CD4-positive, alpha-beta T cell treated with Interleukin-12 subunit alpha and Interleukin-12 subunit beta, for 1 hour (primary cell): ENCODE results near the gene LIN7C.
"Not testable (repeated sequence)": the region's sequence is repeated elsewhere in the genome, so short reads cannot be mapped to it uniquely, and the experiment has no call there.

Experiments
- DNase-seq: peaks from one replicate; pipeline ENCODE4 v3.0.0-alpha.2; 2020

Gene LIN7C

DNA sequence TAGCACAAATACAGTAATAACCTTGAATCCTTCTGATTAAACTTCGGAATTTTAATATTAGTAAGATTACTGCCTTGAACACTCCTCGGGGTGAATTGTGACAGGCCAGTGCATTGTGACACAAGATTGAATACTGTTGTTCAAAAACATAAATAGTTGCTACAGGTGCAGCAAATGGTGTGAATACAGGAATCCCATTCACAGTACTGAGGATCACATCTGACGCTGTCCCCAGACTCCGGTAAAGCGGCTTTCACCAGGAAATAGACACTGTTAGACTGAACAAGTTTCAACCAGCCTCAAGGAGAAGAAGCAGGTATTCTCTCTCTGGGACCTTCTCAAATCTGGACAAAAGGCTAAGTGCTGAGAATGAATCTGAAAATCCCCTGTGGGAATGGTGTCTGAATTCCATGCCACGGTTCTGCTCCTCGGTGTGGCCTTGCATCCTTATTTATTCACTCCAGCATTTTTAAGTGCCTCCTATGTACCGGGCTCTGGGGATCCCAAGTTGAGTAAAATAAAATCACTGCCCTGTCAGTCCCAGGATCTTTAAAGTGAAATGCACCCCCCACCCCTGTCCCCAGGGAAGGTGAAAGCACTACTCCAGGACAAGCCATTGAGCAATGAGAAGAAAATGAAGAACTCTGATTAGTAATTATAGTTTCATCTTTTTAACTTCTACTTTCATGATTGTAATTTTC, 37.4 kb downstream of the LIN7C start:
- DNase-seq = no peak

DNA sequence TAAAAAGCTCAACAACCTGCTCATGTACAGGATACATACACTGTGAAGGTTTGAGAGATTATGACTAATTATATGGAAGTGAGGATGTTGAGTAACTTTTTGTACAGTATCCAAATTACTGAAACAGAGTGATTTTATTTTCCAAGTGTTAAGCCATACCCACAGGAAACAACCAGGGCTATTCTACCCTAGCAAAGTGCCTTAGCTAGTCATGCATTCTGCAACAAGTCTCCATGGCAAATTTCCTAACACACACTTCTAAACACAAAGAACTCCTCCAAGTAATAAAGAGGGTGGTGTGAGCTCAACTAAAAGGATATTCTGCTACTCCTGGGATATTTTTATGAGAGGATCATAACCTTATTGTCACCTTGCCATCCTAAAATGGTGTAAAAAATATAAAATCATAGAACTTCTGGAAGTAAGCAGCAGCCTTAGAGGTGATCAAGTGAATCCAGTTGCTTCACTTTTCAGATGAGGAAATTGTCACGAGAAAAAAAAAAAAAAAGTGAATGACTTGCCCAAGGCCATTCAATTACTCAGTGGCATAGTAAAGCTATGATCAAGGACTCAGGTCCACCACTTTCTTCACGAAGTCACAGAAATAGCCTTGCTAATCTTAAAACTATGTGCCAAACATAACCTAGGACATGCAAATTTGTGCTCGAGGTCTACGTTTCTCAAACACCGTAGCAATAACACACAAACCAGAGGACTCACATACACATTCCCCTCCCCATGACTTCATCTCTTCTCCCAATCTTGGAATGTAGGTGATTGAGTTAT, 38.2 kb downstream of the LIN7C start:
- DNase-seq = no peak

DNA sequence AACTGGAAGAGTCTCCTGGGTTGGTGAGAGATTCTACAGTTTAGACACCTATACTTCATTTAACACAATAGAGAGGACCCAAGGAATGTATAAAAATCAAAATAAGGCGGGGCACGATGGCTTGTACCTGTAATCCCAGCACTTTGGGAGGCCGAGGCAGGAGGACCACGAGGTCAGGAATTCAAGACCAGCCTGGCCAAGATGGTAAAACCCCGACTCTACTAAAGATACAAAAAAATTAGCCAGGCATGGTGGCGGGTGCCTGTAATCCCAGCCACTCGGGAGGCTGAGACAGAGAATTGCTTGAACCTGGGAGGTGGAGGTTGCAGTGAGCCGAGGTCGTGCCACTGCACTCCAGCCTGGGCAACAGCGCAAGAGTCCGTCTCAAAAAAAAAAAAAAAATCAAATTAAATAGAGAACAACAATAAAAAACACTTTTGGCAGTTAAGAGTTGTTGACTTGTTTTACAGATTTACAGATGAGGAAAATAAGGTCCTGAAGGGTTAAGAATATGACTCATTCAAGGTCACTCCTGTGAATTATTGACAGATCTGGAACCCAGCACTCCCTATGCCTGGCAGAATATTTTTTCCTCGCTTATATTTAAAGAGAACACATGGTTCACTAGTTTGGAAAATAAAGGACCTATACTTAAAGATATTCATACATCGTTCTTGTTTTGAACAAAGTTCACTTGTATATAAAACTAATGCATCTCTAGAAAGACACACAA, 39.2 kb downstream of the LIN7C start:
- no peak for DNase-seq

DNA sequence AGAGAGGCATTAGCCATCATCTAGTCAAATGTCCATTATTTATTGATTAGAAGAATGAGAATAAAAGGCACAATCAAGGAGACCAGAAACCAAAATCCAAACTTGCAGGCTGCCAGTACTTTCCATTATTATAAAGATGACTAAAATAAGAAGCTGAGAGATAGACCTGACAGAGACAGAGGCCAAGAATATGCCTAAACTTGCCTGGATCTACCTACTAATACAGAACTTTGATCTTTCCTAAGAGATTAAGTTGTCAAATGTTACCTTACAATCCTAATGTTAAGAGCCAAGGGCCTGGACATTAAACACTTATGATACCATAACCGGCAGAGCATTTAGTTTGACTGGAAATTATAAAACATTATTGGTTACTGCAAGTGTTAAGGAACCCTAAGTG, 40.2 kb downstream of the LIN7C start:
- no peak for DNase-seq

DNA sequence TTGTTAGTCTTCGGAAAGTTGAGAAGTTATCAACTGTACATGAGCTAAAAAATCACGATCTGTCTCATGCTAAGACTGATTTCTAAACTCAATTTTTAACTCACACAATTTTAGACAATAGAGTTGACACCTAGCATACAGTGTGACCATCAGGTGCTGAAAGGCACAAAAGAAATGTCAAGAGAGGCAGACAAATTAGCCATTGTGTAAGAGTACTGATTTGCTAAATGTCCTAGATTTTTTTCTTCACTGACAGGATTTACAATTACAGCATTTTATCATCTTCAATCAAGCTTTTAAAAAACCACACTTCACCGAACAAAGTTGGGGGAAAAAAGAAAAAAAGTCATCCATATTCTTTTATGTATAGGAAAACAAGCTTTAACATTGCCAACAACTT, 40.9 kb downstream of the LIN7C start:
- no peak for DNase-seq

DNA sequence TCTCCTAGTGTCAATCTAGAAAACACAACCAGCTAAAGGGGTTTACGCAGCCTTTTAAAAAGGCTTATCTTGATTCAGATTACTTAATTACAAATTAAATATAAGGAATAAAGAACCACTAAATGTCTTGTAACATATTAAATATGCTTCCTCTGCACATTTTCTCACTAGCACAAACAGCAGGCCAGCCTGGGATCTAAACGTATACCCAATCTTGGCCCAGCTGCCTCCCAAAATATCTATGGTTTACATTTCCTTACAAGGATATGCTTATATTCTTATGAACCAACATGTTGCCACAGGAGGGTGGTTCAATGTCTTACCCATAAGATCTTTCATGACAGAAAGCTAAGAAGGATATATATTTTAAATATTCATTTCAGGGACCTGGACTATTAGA, 41.7 kb downstream of the LIN7C start:
- DNase-seq = no peak

DNA sequence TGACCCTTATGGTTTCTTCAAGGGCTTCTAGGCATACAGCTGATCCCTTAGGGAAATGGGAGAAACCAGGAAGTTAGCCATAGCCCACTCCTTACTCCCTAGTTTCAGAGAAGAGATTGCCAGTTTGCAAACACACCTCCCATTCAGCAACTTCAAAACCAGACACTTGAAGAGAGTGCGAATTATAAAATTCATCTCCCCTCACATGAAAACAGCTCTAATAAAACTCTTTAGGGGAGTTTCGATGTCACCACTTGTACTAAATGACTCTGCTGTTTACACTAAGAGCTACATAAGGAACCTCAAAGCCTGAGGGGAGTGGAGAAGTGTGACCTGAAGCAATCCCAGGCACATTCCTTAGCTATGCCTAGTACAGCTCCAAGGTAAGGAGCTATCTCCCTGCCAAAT, 42.3 kb downstream of the LIN7C start:
- DNase-seq = no peak

DNA sequence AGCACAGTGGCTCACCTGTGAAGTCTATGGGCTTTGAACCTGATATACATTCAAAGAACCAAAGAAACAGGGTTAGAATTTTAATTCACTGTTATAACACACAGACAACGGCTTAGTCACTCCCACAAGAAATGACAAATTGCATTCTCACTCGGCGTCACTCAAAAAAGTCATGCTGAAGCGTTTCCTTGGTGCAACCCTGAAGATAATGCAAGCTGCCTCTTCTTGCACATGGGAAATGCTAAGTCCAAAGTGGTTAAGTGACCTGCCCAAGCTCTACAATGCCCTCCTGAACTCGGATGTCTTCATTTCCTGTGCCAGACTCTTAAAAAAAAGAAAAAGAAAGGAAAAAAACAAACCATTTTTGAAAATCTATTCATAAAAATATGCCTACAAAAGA, 44.0 kb downstream of the LIN7C start:
- DNase-seq = no peak

DNA sequence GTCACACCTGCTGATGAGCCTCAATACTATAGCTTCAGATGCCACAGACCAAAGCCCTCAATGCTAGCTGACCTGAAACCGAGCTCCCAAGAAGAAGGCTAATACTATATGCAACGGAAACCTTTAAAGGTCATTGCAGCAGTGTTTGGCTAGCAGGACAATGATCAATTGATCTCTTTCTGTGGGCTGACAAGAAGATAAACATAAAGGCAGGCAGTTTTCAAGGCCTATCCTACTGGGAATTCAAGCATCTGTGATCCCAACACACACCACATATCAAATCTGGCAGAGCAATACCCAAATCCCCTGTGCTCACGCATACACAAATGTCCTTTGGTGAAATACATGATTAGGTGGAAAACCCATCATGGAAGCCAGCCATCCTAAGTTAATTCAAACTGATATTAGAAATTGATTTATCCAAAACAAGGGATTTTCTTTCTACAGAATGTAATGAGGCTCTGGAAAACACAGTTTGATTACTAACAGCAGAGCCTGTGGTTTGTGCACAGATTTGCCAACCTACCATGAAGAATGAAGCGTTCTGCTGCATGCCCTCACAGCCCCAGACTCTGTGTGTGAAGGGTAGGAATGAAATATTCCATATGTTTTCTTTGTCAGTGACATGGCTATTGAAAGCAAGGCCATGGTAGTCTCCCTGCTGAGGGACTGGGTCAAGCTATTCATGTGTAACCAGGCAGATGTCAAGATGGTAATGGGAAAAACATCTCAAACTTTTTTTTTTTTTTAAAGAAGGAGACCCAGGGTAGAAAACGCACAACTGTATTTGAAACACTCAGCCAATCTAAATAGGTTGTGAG, 46.2 kb downstream of the LIN7C start:
- no peak for DNase-seq

DNA sequence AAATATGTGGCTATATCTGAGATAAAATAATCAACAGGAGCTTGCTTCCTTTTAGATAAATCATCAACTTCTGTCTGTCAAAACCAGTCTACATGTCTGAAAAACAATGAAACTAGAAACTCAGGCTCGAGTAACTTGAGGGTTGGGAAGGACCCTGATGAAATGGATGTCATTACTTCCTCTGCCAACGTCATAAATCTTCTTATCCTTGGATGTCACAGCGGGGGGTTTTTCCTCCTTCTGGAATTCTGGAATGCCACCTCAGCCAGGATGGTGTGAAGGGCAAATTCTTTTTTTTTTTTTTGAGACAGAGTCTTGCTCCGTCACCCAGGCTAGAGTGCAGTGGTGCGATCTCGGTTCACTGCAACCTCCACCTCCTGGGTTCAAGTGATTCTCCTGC, 47.4 kb downstream of the LIN7C start:
- DNase-seq = no peak

DNA sequence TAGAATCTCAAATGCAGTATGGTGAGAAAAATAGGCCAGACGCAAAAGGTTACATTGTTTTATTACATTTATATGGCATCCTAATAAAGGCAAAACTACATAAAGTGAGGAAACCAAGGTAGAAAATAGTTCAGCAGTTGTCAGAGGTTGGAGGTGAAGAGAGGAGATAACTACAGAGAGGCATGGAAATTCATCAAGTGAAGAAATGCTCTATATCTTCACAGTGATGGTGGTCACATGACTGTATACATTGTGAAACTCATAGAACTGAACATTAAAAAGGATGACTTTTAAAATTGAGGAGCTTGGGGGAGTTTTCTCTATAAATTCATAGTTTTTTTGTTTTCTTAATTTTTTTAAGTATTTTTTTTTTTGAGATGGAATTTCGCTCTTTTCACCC, 48.4 kb downstream of the LIN7C start:
- DNase-seq = no peak

DNA sequence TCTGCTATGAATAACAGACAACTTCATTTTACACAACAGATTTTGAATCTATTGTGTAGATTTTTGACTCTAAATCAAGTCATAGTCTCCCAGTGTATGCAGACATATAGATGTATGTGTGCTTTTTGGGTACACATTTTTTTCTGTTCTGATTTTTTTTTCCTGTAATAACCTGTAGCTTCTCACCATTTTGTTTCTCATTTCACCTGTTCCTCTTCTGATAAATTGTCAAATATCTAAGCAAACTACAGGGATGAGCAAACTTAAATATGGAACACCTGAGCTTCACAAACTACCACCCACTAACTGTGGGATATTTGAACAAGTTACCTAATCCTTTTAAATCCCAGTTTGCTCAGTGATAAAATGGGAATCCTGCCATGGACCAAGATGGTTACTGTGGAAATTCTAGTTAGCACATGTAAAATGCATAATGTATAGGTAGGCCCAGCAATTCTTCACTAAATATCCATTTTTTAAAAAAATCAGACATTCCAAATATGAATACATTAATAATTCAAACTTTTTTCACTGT, 49.7 kb downstream of the LIN7C start:
- DNase-seq = no peak

DNA sequence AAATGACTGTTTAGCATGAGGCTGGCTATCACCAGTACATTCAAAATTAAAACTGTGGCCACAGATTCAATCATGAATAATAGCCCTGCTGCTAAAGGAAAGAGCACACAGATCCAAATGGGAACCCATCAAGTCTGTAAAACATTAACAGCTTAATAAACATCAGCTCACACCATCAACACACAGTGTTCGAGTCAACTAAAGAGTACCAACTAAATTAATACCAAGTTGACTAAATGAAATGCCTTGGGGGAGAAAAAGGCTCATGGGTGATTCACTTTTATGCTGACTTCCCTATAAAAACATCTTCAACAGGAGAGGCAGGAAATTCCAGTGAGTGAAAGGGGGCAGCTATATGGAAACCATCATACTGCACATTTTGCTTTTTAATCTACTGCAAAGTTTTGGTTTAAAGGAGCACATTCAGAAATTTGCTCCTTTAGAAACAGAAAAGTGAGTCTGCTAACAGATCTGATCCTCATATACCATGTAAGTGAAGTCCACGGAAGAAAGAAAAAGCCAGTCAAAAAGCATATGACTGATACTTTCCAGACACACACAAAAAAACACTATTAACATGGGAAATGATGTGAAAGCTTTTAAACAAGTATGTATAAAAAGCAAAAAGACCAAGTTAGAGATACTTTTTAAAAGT, 50.3 kb downstream of the LIN7C start:
- DNase-seq = no peak

DNA sequence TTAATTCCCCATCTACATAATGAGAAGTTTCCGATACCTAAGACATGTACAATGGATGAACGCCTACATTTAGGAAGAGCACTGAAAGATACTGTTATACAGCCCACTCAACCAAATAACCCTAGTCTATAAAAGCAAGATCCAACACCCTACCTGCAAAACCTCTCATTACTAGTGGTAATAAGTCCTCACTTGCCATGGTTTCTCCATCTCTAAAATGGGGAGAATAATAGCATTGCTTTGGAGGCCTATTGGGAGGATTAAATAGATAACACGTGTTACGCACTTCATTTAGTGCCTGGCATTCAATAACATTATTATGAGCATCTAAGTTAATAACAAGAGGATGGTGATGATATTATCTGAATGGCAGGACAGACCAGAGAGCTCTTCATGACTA, 50.9 kb downstream of the LIN7C start:
- no peak for DNase-seq

DNA sequence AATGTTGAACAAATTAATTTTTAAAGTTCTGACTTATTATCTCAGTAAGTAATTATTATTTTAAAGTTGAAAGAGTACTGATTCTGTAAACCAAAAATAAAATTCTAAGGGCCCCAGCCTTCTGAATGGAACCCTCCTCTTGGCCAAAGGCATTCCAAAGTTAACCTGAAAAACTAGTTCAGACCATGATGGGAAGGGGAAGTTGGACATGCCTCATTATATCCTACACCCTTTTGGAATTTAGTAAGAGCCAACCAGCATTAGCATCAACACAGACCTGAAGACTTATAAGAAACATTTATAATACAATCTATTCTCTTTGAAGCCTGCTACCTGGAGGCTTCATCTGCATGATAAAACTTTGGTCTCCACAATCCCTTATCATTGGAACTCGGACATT, 52.9 kb downstream of the LIN7C start:
- no peak for DNase-seq

DNA sequence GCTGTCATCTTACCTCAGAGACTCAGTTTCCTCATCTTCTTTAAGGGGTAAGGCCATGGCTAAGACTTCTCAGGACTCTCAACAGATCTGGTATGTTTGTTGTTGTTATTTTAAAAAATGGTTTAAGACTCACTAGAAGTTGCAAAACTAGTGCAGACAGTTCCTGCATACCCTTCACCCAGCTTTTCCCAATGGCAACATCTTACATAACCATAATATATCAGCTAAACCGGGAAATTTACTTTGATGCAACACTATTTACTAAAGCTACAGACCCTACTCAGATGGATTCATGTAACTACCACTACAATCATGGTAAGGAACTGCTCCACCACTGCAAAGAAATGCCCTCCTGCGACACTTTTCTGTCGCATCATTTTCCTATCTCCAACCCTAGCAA, 54.4 kb downstream of the LIN7C start:
- no peak for DNase-seq

DNA sequence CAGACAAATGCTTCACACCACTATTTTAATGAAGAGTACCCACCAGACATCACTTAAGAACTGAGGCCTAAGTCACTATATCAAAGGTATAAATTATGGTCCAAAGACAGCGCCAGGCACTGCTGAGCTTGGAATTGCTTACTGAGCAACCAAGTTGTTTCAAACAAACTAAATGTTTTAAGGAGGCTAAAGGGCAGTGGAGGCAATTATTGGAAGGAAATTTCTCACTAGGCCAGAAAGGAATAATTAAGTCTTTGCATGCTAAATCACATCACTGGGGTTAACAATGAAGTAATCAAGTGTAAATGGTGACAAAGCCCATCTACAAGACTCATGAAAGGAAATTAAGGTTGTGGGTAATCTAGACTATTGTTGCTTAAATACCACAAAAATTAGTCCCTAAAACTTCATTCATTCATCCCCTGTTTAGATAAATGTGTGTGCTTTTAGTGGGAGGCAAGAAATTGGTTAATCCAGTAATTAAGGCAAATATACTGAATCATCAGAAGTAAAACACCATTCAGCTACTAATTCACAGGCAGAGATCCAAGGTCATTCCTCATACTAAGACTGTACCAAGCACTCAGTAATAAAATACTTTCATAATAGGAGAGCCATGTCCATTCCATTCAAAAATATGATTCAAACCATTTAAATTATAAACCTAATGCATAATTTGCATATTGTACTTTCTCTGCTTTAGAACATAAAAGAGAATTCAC, 55.2 kb downstream of the LIN7C start:
- no peak for DNase-seq

DNA sequence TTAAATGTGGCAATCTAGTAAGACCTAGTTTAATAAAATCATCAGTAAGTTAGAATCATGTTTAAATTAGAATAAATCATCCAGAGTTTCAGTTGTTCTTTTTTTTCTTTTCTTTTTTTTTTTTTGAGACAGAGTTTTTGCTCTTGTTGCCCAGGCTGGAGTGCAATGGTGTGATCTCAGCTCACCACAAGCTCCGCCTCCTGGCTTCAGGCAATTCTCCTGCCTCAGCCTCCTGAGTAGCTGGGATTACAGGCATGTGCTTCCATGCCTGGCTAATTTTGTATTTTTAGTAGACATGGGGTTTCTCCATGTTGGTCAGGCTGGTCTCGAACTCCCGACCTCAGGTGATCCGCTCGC, 58.4 kb downstream of the LIN7C start:
- DNase-seq = not testable (repeated sequence)

DNA sequence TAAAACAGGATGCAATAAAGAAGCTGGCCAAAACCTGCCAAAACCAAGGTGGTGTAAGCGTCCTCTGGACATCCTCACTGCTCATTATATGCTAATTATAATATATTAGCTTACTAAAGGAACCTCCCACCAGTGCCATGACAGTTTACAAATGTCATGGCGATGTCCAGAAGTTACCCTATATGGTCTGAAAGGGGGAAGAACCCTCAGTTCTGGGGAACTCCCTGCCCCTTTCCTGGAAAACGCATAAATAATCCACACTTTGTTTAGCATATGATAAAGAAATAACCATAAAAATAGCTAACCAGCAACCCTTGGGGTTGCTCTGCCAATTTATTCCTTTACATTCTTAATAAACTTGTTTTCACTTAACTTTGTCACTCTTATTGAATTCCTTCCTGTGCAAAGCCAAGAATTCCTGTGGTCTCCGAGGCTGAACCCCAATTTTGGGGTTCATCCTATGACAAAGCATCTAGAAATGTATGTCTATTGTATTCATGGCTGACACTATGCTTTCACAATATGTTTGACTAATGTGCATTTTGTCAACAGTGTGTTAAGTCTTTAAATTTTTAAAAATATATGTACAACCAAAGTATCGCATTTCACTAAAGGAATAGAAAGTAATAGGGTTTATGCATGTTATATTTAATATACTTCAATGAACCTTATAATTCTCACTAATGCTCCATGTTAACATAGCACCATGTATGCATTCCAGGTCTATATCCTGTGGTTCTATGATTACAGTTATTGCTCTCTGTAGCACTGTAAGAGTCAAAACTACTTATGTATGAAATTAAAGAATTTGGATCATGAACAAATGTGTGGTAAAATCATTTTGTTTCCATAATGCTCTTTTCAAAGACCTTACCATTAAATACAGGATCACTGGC, 59.0 kb downstream of the LIN7C start:
- no peak for DNase-seq

DNA sequence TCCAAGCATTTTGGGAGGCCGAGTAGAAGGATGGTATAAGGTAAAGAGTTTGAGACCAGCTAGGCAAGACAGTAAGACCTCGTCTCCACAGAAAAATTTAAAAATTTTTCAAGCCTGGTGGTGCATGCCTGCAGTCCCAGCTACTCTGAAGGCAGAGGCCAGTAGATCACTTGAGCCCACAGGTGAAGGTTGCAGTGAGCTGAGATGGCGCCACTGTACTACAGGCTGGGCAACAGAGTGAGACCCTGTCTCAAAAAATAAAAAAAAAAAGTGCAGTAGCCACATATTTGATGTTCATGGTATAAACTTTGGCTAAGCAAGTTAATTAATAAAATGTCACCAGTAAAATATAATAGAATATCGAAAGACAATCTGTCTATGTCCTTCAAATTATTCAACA, 60.9 kb downstream of the LIN7C start:
- no peak for DNase-seq

DNA sequence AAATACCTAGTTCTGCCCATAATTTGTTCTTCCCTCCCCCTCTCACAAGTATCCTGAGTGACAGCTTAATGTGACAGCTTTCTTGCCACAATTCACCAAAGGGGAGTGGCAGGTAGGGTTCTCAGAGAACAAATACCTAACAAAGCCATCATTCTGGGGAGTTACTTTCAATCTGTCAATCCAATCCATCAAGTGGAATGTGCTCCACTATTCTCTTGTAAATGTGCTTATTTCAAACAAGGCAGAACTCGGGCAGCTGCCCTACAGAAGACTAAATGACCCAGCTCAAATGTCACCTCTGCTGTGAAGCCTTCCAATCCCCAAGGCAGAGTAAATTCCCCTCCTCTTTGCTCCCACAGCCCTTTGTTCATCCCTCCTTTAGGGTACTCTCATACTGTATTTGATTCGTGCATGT, 61.8 kb downstream of the LIN7C start:
- no peak for DNase-seq
